ENCODE data around the gene RNF212.

- TF ChIP-seq EZH2 (IDR thresholded peaks at IDR 0.05) (no peak), POLR2AphosphoS5 (IDR thresholded peaks at IDR 0.05; ENCODE audit: borderline replicate concordance, low read depth, low read length) (no peak), FOXP2 (optimal IDR thresholded peaks at IDR 0.05; ENCODE audit: control extremely low read depth, extremely low read length, insufficient read depth) (no peak)
These were observed 21.8 kb downstream of the RNF212 start for GRCh38 chr4:1091561-1091995.

Measured in SK-N-MC (cell line).